Thyroid gland (tissue), 4 donors: Measurements from ENCODE around the gene MAP3K6. TPM values are rescaled to one million over a fixed set of nuclear protein-coding genes. Genes with fewer than 3 reads are reported as not detected.
A peak's percentile ranks its signal among the peaks of the same experiment; 100 is the strongest.
"Not testable (repeated sequence)": the region's sequence is repeated elsewhere in the genome, so short reads cannot be mapped to it uniquely, and the experiment has no call there.

Experiments
- DNase-seq, 2 donors: peaks; one replicate each; pipeline ENCODE4 v3.0.0-alpha.2; 2019
- H3K27ac ChIP-seq, 3 donors: fragments of 200-600 bp; sonication (generic); 1 replicate in 2 of 3; 2 replicates in 1 of 3; pipeline ENCODE4 v1.5.1; 2016 to 2019; ENCODE audit warnings: mild to moderate bottlenecking in 1 of 3, moderate library complexity in 1 of 3
- H3K27me3 ChIP-seq: fragments of 200-600 bp; sonication (generic); one replicate; pipeline ENCODE4 v1.5.1; 2019
- H3K36me3 ChIP-seq, 2 donors: fragments of 200-600 bp; sonication (generic); one replicate each; pipeline ENCODE4 v1.5.1; 2016 to 2019
- H3K4me1 ChIP-seq, 2 donors: fragments of 200-600 bp; sonication (generic); one replicate each; pipeline ENCODE4 v1.5.1; 2017 to 2019
- H3K4me3 ChIP-seq, 3 donors: fragments of 200-600 bp; sonication (generic); replicated peaks in 1 of 3; 1 replicate in 2 of 3; 2 replicates in 1 of 3; pipeline ENCODE4 v1.5.1; 2016; ENCODE audit warnings: mild to moderate bottlenecking in 1 of 3
- H3K9me3 ChIP-seq: fragments of 200-600 bp; sonication (generic); one replicate; pipeline ENCODE4 v1.5.1; 2017
- CTCF ChIP-seq, 6 experiments: fragments of 200-600 bp in 3 of 6; fragments of 450-650 bp in 3 of 6; sonication (generic) in 3 of 6; IDR thresholded peaks; one replicate each; pipeline ENCODE4 v1.5.1; 2016 to 2019; ENCODE audit warnings: antibody characterized with exemption in 6 of 6, mild to moderate bottlenecking in 2 of 6, inconsistent platforms in 1 of 6, moderate library complexity in 1 of 6
- POLR2A ChIP-seq, 2 donors: fragments of 450-650 bp; IDR thresholded peaks; one replicate each; pipeline ENCODE4 v1.6.1; 2017; ENCODE audit warnings: antibody characterized with exemption in 2 of 2, mild to moderate bottlenecking in 2 of 2, moderate library complexity in 1 of 2
- WGBS, 2 donors: methylation state at CpG; one replicate each; pipeline ENCODE4 v1.1.5; 2017; 5-methylcytosine and 5-hydroxymethylcytosine counted together
- intact Hi-C: fragments of 100-400 bp; cut with DNase I; formaldehyde crosslinking; loops from one replicate; pipeline ENCODE4 v1.15.1; 2023
- total RNA-seq, 4 donors: library from RNA; depleted of rRNA; stranded (reverse); fragments of >200 nt; gene quantifications; one replicate each; pipeline ENCODE4 v1.2.3, GENCODE V29; 2016

The MAP3K6 gene
- total RNA-seq, 4 donors from 2014 or later = 17.6 to 62.9 (median 32.3) TPM

- Histone ChIP-seq H3K36me3 (no peaks in the 10 kb centered on the region), H3K27me3 (no peaks in the 10 kb centered on the region), H3K4me3 (no peak overlapping the region), H3K4me1 (peaks cover 13 to 19% of the 10 kb centered on the region in 2 donors), H3K9me3 (no peaks in the 10 kb centered on the region), H3K27ac (peak overlapping the region in 2 of 3 donors; percentile 24 to 53)
- DNase-seq = peak; percentile 79 to 85
- intact Hi-C loops = no loop called here
- TF ChIP-seq CTCF (IDR thresholded peaks at IDR 0.05) (peak; percentile 77 to 95 (median 88)), POLR2A (IDR thresholded peaks at IDR 0.05) (no peak)
- 36 to 39% methylated on average over 5 of the region's 5 CpGs for WGBS, 2 donors
Measured at GRCh38 chr1:27388337-27389005, 21.7 kb upstream of the MAP3K6 start.

GRCh38 chr1:27384797-27385196 lies 18.0 kb upstream of the MAP3K6 start:
- H3K4me1 ChIP-seq = peaks cover 0 to 25% of the 10 kb centered on the region in 2 donors
- DNase-seq, H3K27ac ChIP-seq, H3K27me3 ChIP-seq, intact Hi-C loops, H3K4me3 ChIP-seq, H3K9me3 ChIP-seq, H3K36me3 ChIP-seq: not testable (repeated sequence)
- 91% methylated on average over 3 of the region's 3 CpGs for WGBS, 2 donors

- Histone ChIP-seq H3K27me3 (no peaks in the 10 kb centered on the region), H3K4me3 (no peak overlapping the region), H3K9me3 (no peaks in the 10 kb centered on the region), H3K36me3 (no peaks in the 10 kb centered on the region), H3K4me1 (peaks cover 0 to 30% of the 10 kb centered on the region in 2 donors), H3K27ac (no peak overlapping the region)
- no peak for DNase-seq
- intact Hi-C loops = no loop called here
- TF ChIP-seq CTCF (IDR thresholded peaks at IDR 0.05) = no peak
- TF ChIP-seq POLR2A (IDR thresholded peaks at IDR 0.05) = no peak
- WGBS, 2 donors = 87 to 92% methylated on average over 13 of the region's 13 CpGs
Measured at GRCh38 chr1:27383661-27384060, 16.9 kb upstream of the MAP3K6 start.

- Histone ChIP-seq H3K4me1 (peaks cover 0 to 30% of the 10 kb centered on the region in 2 donors), H3K27ac (no peak within 1 kb of the TSS), H3K36me3 (no peaks in the 10 kb centered on the region), H3K9me3 (no peaks in the 10 kb centered on the region), H3K4me3 (no peak within 1 kb of the TSS), H3K27me3 (no peaks in the 10 kb centered on the region)
- DNase-seq = peak; percentile 61 to 62
- TF ChIP-seq CTCF (IDR thresholded peaks at IDR 0.05) (no peak), POLR2A (IDR thresholded peaks at IDR 0.05) (no peak)
- 29 to 30% methylated on average over 5 to 15 of the region's 43 CpGs for WGBS, 2 donors
- intact Hi-C loops = no loop called here
Measured at GRCh38 chr1:27383039-27383605, 16.4 kb upstream of the MAP3K6 start, which contains the start of gene CD164L2. CD164L2 (minus strand) TSS chr1:27383333; CDS start chr1:27383239, 94 bp downstream.

DNA sequence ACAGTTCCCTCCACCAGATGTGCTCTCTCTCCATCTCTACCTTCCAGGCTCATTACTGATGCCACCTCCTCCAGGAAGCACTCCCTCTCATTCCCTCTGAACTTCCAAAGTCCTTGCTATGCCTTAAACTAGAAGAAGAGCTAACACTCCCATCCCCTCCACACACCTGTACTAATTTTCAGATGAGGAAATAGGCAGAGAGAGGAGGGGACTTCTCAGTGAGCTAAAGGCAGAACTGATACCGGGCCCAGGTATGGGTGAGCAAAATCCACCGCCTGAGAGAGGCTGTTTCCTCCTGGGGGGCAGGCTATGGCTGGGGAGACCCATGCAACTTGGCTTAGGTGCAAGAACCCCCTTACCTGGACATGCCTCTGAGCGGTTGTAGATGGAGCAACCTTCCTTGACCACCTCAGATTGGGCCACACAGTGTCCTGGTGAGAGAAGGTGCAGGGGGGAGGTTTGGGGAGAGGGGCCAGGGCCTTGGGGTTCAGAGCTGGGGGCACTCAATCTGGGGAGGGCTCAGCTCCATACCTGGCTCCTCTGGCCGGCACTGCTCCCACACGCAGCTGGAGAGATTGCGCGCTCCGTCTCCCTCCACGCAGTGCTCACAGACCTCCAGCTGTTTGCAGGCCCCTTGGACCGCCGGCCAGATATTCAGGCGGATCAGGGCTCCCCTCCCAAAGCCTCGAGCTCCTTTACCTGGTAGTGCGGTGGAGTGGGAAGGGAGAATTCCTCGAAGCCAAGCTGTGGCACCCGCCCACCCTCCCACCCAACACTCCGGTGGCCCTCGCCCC lies 15.4 kb upstream of the MAP3K6 start:
- no peak overlapping the region for H3K4me3 ChIP-seq
- no peak overlapping the region for H3K27ac ChIP-seq
- peaks cover 0 to 30% of the 10 kb centered on the region in 2 donors for H3K4me1 ChIP-seq
- H3K9me3 ChIP-seq = no peaks in the 10 kb centered on the region
- H3K36me3 ChIP-seq = no peaks in the 10 kb centered on the region
- DNase-seq = no peak
- TF ChIP-seq CTCF (IDR thresholded peaks at IDR 0.05) = no peak
- TF ChIP-seq POLR2A (IDR thresholded peaks at IDR 0.05) = no peak
- H3K27me3 ChIP-seq = no peaks in the 10 kb centered on the region
- 81 to 82% methylated on average over 9 to 18 of the region's 18 CpGs for WGBS, 2 donors
- intact Hi-C loops = no loop called here
